ENCODE measurements around the gene AP2A2.

- TF ChIP-seq CTCF (IDR thresholded peaks at IDR 0.05 in 8 of 11, conservative IDR thresholded peaks at IDR 0.05 in 3 of 11) (no peak), POLR2A (IDR thresholded peaks at IDR 0.05) (no peak)
Measured at GRCh38 chr11:882596-882995, 43.1 kb upstream of the AP2A2 start.
